H9 (cell line): ENCODE measurements around the gene RAB3IL1. TPM values are rescaled to one million over a fixed set of nuclear protein-coding genes. Genes with fewer than 3 reads are reported as not detected.

Source experiments
- DNase-seq: peaks from one replicate; pipeline ENCODE4 v3.0.0-alpha.2; 2017
- H2AFZ ChIP-seq: one replicate; pipeline ENCODE4 v1.6.1; 2013; ENCODE audit warnings: mild to moderate bottlenecking, low read length, control low read depth, moderate library complexity
- H2AK5ac ChIP-seq: 2 replicates; pipeline ENCODE4 v1.6.1; 2013; ENCODE audit warnings: low read length, control low read depth, mixed read lengths; ENCODE audit not compliant: insufficient read length
- H2BK120ac ChIP-seq: one replicate; pipeline ENCODE4 v1.6.1; 2013; ENCODE audit warnings: low read depth, mild to moderate bottlenecking, low read length, control low read depth, inconsistent platforms; ENCODE audit not compliant: poor library complexity, severe bottlenecking
- H2BK12ac ChIP-seq: 2 replicates; pipeline ENCODE4 v1.6.1; 2013; ENCODE audit warnings: low read length, control low read depth, mixed read lengths, low read depth; ENCODE audit not compliant: insufficient read length
- H2BK15ac ChIP-seq: 2 replicates; pipeline ENCODE4 v1.6.1; 2013; ENCODE audit warnings: low read depth, low read length, control low read depth
- H2BK20ac ChIP-seq: one replicate; pipeline ENCODE4 v1.6.1; 2013; ENCODE audit warnings: low read depth, mild to moderate bottlenecking, low read length, control low read depth, inconsistent platforms; ENCODE audit not compliant: poor library complexity, severe bottlenecking
- H2BK5ac ChIP-seq: 2 replicates; pipeline ENCODE4 v1.6.1; 2013; ENCODE audit warnings: low read length, control low read depth, mixed read lengths; ENCODE audit not compliant: insufficient read length
- H3K14ac ChIP-seq: 2 replicates; pipeline ENCODE4 v1.6.1; 2013; ENCODE audit warnings: low read length, control low read depth; ENCODE audit not compliant: insufficient read depth
- H3K18ac ChIP-seq: 2 replicates; pipeline ENCODE4 v1.6.1; 2013; ENCODE audit warnings: low read depth, mild to moderate bottlenecking, mixed read lengths, low read length, control low read depth; ENCODE audit not compliant: insufficient read length
- H3K23ac ChIP-seq: 2 replicates; pipeline ENCODE4 v1.6.1; 2013; ENCODE audit warnings: low read length, control low read depth, mixed read lengths, low read depth; ENCODE audit not compliant: insufficient read length
- H3K23me2 ChIP-seq: 2 replicates; pipeline ENCODE4 v1.6.1; 2013; ENCODE audit warnings: low read depth, mild to moderate bottlenecking, mixed read lengths, low read length, control low read depth; ENCODE audit not compliant: insufficient read length, poor library complexity, severe bottlenecking
- H3K27ac ChIP-seq: 2 replicates; pipeline ENCODE4 v1.5.1; 2013; ENCODE audit warnings: low read length, control low read depth, mixed read lengths, low read depth; ENCODE audit not compliant: insufficient read length
- H3K27me3 ChIP-seq: 2 replicates; pipeline ENCODE4 v1.6.1; 2013; ENCODE audit warnings: low read length, control low read depth, inconsistent platforms; ENCODE audit not compliant: insufficient read depth
- H3K4ac ChIP-seq: 2 replicates; pipeline ENCODE4 v1.6.1; 2013; ENCODE audit warnings: low read depth, mild to moderate bottlenecking, control low read depth, inconsistent platforms, low read length, moderate library complexity
- H3K4me1 ChIP-seq: 2 replicates; pipeline ENCODE4 v1.6.1; 2013; ENCODE audit warnings: low read length, control low read depth, inconsistent platforms; ENCODE audit not compliant: insufficient read depth
- H3K4me2 ChIP-seq: 2 replicates; pipeline ENCODE4 v1.6.1; 2013; ENCODE audit warnings: low read length, control low read depth, mixed read lengths; ENCODE audit not compliant: insufficient read length, insufficient read depth
- H3K56ac ChIP-seq: 2 replicates; pipeline ENCODE4 v1.6.1; 2013; ENCODE audit warnings: low read depth, mild to moderate bottlenecking, mixed read lengths, low read length, control low read depth; ENCODE audit not compliant: insufficient read length
- H3K79me1 ChIP-seq: 2 replicates; pipeline ENCODE4 v1.6.1; 2013; ENCODE audit warnings: low read depth, mild to moderate bottlenecking, moderate library complexity, low read length, control low read depth, inconsistent platforms; ENCODE audit not compliant: insufficient read depth, poor library complexity, severe bottlenecking
- H3K79me2 ChIP-seq: 2 replicates; pipeline ENCODE4 v1.6.1; 2013; ENCODE audit warnings: low read length, control low read depth, inconsistent platforms; ENCODE audit not compliant: insufficient read depth
- H3K9ac ChIP-seq: 2 replicates; pipeline ENCODE4 v1.6.1; 2013; ENCODE audit warnings: low read length, control low read depth, mixed read lengths; ENCODE audit not compliant: insufficient read length; ENCODE audit errors: extremely low read depth
- H3K9me3 ChIP-seq: one replicate; pipeline ENCODE4 v1.6.1; 2013; ENCODE audit warnings: low read depth, low read length, inconsistent platforms; ENCODE audit not compliant: control insufficient read depth
- H3T11ph ChIP-seq: one replicate; pipeline ENCODE4 v1.6.1; 2013; ENCODE audit warnings: mild to moderate bottlenecking, low read length, control low read depth, inconsistent platforms
- H4K20me1 ChIP-seq: one replicate; pipeline ENCODE4 v1.6.1; 2013; ENCODE audit not compliant: control insufficient read depth, insufficient read length, insufficient read depth
- H4K5ac ChIP-seq: 2 replicates; pipeline ENCODE4 v1.6.1; 2013; ENCODE audit warnings: low read depth, mild to moderate bottlenecking, mixed read lengths, low read length, control low read depth; ENCODE audit not compliant: insufficient read length
- H4K8ac ChIP-seq: replicated peaks from 2 replicates; pipeline ENCODE4 v1.6.1; 2013; ENCODE audit warnings: low read length, control low read depth, mixed read lengths, low read depth; ENCODE audit not compliant: insufficient read length
- H4K91ac ChIP-seq: 2 replicates; pipeline ENCODE4 v1.6.1; 2013; ENCODE audit warnings: low read depth, mild to moderate bottlenecking, moderate library complexity, mixed read lengths, low read length, control low read depth; ENCODE audit not compliant: insufficient read length
- H3K27ac Mint-ChIP-seq, 3 experiments: 2 replicates in 2 of 3; 3 replicates in 1 of 3; pipeline ENCODE4 v1.8.0; 2020 to 2021; ENCODE audit warnings: mixed read lengths in 3 of 3, mild to moderate bottlenecking in 1 of 3, moderate library complexity in 1 of 3
- H3K27me3 Mint-ChIP-seq: 2 replicates; pipeline ENCODE4 v1.8.0; 2021; ENCODE audit warnings: low read depth, mild to moderate bottlenecking, moderate library complexity, mixed read lengths
- H3K36me3 Mint-ChIP-seq, 3 experiments: 2 replicates in 2 of 3; 3 replicates in 1 of 3; pipeline ENCODE4 v1.8.0; 2020 to 2021; ENCODE audit warnings: low read depth in 3 of 3, mixed read lengths in 3 of 3; ENCODE audit not compliant: insufficient read depth in 1 of 3
- H3K4me1 Mint-ChIP-seq, 2 experiments: 2 replicates each; pipeline ENCODE4 v1.8.0; 2020; ENCODE audit warnings: mixed read lengths in 2 of 2
- H3K4me3 Mint-ChIP-seq, 2 experiments: 2 replicates in 1 of 2; 3 replicates in 1 of 2; pipeline ENCODE4 v1.8.0; 2020 to 2021; ENCODE audit warnings: mild to moderate bottlenecking in 2 of 2, mixed read lengths in 2 of 2, moderate library complexity in 1 of 2
- H3K9me3 Mint-ChIP-seq, 2 experiments: 2 replicates in 1 of 2; 3 replicates in 1 of 2; pipeline ENCODE4 v1.8.0; 2020; ENCODE audit warnings: mild to moderate bottlenecking in 2 of 2, mixed read lengths in 2 of 2, moderate library complexity in 1 of 2
- WGBS: extraction: QIAGEN DNeasy Blood & Tissue Kit; methylation state at CpG from one replicate; pipeline ENCODE4 v1.1.7; 2013; ENCODE audit warnings: missing lambda C conversion rate, low lambda C conversion rate, mixed read lengths; ENCODE audit not compliant: insufficient read length; ENCODE audit errors: extremely low coverage; 5-methylcytosine and 5-hydroxymethylcytosine counted together
- total RNA-seq: library from RNA; stranded (reverse); gene quantifications from 2 replicates; pipeline ENCODE4 v1.2.1, GENCODE V29; 2021
- TF ChIP-seq, protein P1 (sequence below): fragments of 200-600 bp; sonication (generic); conservative IDR thresholded peaks from 3 replicates; pipeline ENCODE4 v1.8.0; 2021; ENCODE audit warnings: antibody characterized with exemption, mild to moderate bottlenecking

RAB3IL1 gene
- total RNA-seq, 1 experiment from 2014 or later: 2.4 TPM

GRCh38 chr11:61868571-61869428 is 48.6 kb downstream of the RAB3IL1 start:
- Histone ChIP-seq H2AK5ac (no peak overlapping the region), H2BK5ac (no peak overlapping the region), H3K4ac (no peak overlapping the region), H2BK120ac (no peak overlapping the region), H3K18ac (no peak overlapping the region), H4K8ac (no peak overlapping the region), H3K79me1 (no peaks in the 10 kb centered on the region), H3K4me2 (no peak overlapping the region), H3T11ph (no peak overlapping the region), H3K9me3 (no peaks in the 10 kb centered on the region), H3K27me3 (no peaks in the 10 kb centered on the region; the same call in 1 of the 2 replicates), H3K14ac (no peak overlapping the region), H2AFZ (no peak overlapping the region), H3K23me2 (no peaks in the 10 kb centered on the region), H2BK15ac (no peak overlapping the region), H3K4me1 (no peaks in the 10 kb centered on the region), H2BK20ac (no peak overlapping the region), H4K5ac (no peak overlapping the region), H3K27ac (no peak overlapping the region), H3K9ac (no peak overlapping the region), H3K79me2 (no peaks in the 10 kb centered on the region), H4K20me1 (no peaks in the 10 kb centered on the region), H3K56ac (no peak overlapping the region), H3K23ac (no peak overlapping the region), H4K91ac (no peak overlapping the region), H2BK12ac (no peak overlapping the region)
- H3K9me3 Mint-ChIP-seq: no peaks in the 10 kb centered on the region
- no CpG with 5 or more reads among the region's 14 CpGs for WGBS
- no peak overlapping the region for H3K4me3 Mint-ChIP-seq
- no peak for DNase-seq
- peaks cover 15 to 23% of the 10 kb centered on the region in 2 experiments for H3K4me1 Mint-ChIP-seq
- H3K36me3 Mint-ChIP-seq: peaks cover 12 to 19% (median 18%) of the 10 kb centered on the region in 3 experiments
- no peak overlapping the region for H3K27ac Mint-ChIP-seq
- TF ChIP-seq, protein P1, sequence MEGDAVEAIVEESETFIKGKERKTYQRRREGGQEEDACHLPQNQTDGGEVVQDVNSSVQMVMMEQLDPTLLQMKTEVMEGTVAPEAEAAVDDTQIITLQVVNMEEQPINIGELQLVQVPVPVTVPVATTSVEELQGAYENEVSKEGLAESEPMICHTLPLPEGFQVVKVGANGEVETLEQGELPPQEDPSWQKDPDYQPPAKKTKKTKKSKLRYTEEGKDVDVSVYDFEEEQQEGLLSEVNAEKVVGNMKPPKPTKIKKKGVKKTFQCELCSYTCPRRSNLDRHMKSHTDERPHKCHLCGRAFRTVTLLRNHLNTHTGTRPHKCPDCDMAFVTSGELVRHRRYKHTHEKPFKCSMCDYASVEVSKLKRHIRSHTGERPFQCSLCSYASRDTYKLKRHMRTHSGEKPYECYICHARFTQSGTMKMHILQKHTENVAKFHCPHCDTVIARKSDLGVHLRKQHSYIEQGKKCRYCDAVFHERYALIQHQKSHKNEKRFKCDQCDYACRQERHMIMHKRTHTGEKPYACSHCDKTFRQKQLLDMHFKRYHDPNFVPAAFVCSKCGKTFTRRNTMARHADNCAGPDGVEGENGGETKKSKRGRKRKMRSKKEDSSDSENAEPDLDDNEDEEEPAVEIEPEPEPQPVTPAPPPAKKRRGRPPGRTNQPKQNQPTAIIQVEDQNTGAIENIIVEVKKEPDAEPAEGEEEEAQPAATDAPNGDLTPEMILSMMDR: no peak
- H3K27me3 Mint-ChIP-seq: peaks cover 25% of the 10 kb centered on the region
